ENCODE measurements around the gene CFAP65.

CFAP65 gene

GRCh38 chr2:218990612-218991011, 50.7 kb downstream of the CFAP65 start:
- DNase-seq (ENCODE audit: low spot score): no peak

- no peak for DNase-seq (ENCODE audit: low spot score)
Observed at GRCh38 chr2:218990052-218990451, 51.3 kb downstream of the CFAP65 start.

GRCh38 chr2:218988650-218989049, 52.7 kb downstream of the CFAP65 start:
- no peak for DNase-seq (ENCODE audit: low spot score)

- DNase-seq (ENCODE audit: low spot score): no peak
Observed at GRCh38 chr2:218988164-218988563, 53.2 kb downstream of the CFAP65 start.

DNA sequence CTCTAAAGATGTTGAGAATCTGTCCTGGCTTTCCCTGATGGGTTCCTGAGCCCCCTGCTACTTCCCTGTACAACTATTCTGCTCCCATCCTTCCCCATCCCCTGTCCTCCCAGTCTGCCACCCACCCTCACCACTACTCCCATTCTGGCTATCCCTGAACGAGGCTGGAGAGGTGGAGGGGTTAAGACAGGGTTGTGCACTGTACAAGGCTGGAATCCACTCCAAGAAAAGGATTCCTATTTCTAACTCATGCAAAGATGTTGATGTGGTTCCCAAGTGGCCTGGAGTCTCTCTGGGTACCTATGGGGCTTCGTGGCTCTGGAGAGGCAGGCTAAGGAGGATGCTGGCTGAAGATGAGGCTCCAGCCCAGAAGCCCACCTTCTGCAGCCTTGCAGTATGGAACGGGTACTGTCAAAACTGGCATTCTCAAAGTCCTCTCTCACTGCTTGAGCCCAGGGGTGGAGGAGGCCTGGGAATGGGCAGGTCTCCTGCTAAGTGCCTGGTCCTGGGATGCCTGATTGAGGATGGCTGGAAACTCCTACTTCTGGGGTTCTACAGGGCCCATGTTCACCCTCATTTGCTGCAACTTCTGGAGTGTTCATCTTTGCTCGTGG, 55.1 kb downstream of the CFAP65 start:
- no peak for DNase-seq (ENCODE audit: low spot score)

- DNase-seq (ENCODE audit: low spot score): peak; percentile 53
Observed at GRCh38 chr2:218985325-218986091, 55.8 kb downstream of the CFAP65 start.

DNA sequence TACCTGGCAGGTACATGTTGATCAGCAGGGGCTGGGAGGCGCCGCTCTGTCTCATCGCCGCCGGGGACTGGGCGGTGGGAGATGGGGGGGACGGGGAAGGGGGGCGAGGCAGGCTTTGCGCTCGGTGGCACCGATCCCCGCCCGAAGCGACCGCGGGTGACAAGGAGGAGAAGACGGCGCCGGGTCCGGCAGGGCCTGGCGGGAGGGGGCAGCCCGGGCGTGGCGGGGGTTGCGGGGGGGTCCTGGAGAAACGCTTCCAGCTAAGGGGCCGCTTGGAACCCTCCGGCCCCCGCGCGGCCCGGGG, 56.3 kb downstream of the CFAP65 start, which contains the start of gene FEV:
TSS of gene FEV (minus strand) at position 164 of the 304 bp plus-strand sequence. CDS start at position 55, 109 bp downstream.
- DNase-seq (ENCODE audit: low spot score): peak; percentile 43

DNA sequence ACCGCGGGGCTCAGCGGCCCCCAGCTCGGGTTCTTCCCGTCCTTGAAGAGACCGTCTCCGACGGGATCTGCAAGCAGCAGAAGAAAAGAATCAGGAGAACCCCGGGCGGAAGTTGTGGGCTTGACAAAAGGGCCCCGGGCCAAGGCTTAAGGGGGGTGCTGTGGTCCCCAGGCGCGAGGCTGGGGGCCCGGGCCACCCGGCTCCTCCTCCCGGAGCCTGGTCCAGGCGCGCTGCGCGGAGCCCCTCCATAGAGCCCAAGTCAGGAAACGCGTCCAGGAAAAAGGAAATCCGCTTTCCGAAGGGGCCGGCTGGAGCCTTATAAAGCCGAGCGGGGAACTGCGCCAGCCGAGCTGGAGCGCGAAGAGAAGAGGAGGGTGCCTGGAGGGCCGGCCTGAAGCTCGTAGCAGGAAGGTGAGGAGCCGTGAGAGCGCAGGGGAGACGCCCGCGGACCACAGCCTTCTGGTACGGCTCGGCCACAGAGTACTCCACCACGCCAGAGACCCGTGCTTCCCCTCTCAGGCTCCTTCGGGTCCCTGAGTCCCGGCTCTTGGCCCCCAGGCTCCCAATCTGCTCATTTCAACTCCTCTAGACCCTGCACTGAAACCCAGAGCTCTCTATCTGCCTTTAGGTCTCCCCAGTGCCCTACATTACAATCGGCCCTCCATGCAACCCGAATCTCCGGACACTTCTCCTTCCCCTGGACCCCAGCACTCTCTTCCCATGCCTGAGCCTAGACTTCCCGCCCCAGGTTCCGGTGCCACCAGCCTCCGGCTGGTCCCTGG, 56.9 kb downstream of the CFAP65 start:
- peak; percentile 66 for DNase-seq (ENCODE audit: low spot score)

- DNase-seq (ENCODE audit: low spot score): no peak
Observed at GRCh38 chr2:218983934-218984238, 57.4 kb downstream of the CFAP65 start.

- no peak for DNase-seq (ENCODE audit: low spot score)
Observed at GRCh38 chr2:218983263-218983933, 57.9 kb downstream of the CFAP65 start.

DNA sequence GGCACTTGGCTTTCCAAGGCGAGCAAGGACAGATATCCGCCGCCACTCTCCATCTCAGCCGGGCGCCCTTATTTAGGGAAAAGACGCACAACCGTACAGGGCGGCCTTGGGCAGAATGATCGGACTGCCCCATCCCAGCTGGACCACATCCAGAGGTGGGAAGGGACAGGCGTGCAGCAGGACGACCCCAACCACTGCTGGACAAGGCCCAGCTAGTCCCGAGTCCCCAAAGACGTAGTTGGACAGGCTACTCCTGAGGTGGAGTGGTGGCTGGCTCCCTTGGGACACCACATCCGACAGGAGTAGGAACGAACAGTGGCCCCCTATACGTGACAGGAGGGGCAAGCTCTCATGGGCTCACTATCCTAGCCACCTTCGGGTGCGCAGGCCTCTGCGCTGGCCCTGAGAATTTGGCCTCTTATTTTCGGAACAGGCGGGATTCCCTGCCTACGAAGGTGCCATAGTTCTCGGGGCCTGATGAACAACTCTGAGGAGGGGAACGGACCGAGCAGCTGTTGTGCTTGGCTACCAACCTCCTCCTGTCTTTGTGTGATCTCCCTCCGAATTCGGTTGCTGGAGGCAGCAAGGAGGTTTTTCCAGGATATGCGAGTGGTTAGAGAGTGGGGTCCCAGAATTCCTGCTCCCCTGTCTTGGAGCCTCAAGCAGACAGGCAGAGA, 58.6 kb downstream of the CFAP65 start:
- no peak for DNase-seq (ENCODE audit: low spot score)

DNA sequence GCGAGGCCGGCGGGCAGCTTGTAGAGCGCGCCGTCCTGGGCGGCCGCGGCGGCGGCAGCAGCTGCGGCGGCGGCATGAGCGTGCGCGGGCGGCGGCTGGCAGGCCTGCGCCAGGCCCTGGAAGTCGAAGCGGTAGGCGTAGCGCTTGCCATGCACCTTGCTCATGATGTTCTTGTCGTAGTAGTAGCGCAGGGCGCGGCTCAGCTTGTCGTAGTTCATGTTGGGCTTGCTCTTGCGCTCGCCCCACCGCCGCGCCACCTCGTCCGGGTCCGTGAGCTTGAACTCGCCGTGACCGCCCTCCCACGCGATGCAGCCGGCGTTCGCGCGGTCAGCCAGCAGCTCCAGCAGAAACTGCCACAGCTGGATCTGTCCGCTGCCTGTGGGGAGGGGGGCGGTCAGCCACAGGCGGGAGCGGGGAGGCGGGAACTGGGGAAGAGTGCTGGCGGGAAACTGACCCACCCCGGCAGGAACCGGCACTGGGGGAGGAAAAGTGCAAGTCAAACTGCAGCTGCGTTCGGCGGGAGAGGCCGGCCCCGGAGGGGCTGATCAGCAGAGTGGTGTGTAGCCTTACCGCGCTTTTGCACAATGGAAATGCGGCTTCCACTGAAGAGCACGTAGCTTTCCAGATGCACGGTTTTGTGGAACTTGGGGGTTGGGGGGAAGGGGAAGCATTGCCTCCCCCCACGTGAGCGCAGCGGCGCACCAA, 59.3 kb downstream of the CFAP65 start:
- DNase-seq (ENCODE audit: low spot score): peak; percentile 65

- DNase-seq (ENCODE audit: low spot score): peak; percentile 68
Observed at GRCh38 chr2:218981390-218981880, 59.9 kb downstream of the CFAP65 start.

- peak; percentile 48 for DNase-seq (ENCODE audit: low spot score)
Observed at GRCh38 chr2:218980735-218981389, 60.5 kb downstream of the CFAP65 start.

DNA sequence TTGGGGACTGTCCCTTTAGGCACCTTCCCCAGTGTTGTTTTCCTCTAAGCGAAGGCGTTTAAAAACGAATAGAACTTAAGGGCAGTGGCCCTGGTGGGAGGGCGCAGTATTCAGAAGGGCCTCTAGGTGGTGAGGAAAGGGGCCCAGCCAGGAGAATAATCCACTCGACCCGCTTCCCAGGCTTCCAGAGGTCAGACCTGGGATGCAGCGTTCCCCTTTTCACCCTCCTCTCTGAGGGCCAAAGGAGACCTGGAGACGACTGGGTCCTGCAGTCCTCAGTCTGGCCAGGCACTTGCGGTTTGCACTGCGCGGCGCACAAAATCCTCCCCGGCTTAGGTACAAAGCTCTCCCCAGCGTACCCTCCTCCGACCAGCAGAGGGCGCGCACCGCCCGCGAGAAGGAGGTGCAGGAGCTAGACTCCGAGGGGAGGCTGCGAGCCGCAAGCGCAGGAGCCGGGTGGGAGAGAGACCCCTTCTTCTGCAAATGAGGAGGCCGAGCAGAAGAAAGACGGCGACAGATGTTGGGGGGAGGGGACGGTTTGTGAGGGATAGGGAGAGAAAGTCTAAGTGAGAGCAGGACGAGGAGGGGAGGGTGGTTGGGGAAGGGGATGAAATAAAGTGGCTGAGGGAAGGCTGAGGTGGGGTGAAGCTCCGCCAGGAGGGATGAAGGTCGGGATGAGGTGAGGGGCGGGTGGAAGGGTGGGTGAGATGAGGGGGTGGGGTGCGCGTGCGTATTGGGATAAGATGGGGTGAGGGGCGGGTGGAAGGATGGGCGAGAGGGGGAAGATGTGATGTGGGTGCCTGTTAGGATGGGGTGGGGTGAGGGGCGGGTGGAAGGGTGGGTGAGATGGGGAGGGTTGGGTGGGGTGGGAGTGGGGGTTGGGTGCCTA, 61.2 kb downstream of the CFAP65 start:
- DNase-seq (ENCODE audit: low spot score): peak; percentile 87

- no peak for DNase-seq (ENCODE audit: low spot score)
Observed at GRCh38 chr2:218975060-218975777, 66.1 kb downstream of the CFAP65 start.

DNA sequence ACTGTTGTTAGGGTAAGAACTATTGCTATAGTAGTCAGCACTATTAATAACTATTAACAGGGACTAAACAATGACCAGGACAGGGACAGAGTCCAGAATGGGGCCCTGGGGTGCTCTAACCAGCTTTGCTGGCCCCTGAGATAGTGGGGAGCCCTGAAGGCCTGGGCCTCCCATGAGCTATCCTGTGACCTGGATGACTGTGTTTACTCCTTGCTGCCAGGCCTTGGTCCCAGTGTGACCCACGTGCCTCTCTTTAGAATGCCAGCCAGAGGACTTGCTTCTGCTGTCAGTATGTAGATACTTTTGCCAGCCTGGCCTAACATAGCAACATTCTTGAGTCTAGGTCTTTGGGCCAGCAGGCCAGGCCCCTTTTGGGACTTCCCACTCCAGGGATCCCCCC, 70.4 kb downstream of the CFAP65 start:
- DNase-seq (ENCODE audit: low spot score): no peak

- no peak for DNase-seq (ENCODE audit: low spot score)
Observed at GRCh38 chr2:218964041-218964771, 77.1 kb downstream of the CFAP65 start.

All from D341Med (cell line).